H1 (cell line): Measurements from ENCODE around the gene ITSN1. TPM values are rescaled to one million over a fixed set of nuclear protein-coding genes. Genes with fewer than 3 reads are reported as not detected.

Source experiments
- POLR2A ChIP-seq, 2 experiments: IDR thresholded peaks; 1 replicate in 1 of 2; 2 replicates in 1 of 2; pipeline ENCODE4 v1.6.1; 2011; ENCODE audit warnings: low read depth in 2 of 2, low read length in 2 of 2, mild to moderate bottlenecking in 2 of 2; ENCODE audit errors: control extremely low read depth in 1 of 2
- polyA plus RNA-seq, 7 experiments: library from polyadenylated mRNA; depleted of rRNA in 3 of 7; stranded (reverse) in 5 of 7; unstranded in 2 of 7; fragments of >200 nt in 5 of 7; fragments of 200-250 nt in 2 of 7; gene quantifications; 1 replicate in 5 of 7; 2 replicates in 1 of 7; 4 replicates in 1 of 7; pipeline versions ENCODE4 v1.2.1 to v1.2.3, GENCODE V29; 2011 to 2013; ENCODE audit warnings: missing spikeins in 2 of 7, mixed read lengths in 2 of 7
- total RNA-seq: library from RNA; stranded (reverse); fragmentation: NEBNext Ultra II Directional; extraction: Animal tissue kit (Norgen Biotek cat#: 25700); gene quantifications from 2 replicates; pipeline ENCODE4 v1.2.1, GENCODE V29; 2021

ITSN1 gene
- total and polyA plus RNA-seq, 2 of the 8 experiments (the other 6 are each of a cell fraction or from before 2014, with no cell fraction given) = 60.8 to 78.1 TPM

DNA sequence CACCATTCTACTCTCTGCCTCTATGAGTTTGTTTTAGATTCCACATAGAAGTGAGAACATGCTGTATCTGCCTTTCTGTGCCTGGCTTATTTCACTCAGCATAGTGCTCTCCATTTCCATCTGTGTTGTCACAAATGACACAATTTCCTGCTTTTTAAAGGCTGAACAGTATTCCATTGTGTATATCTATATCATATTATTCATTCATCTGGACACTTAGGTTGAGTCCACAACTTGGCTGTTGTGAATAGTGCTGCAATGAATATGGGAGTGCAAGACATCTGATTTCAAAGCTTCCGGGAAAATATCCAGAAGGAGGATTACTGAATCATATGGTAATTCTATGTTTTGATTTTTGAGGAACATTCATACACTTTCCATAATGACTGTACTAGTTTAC is 33.7 kb upstream of the ITSN1 start (continued):
- no peak for TF ChIP-seq POLR2A (IDR thresholded peaks at IDR 0.05; ENCODE audit: control extremely low read depth in 1 of 2, low read depth in 2 of 2, low read length in 2 of 2)
